ENCODE data around the gene SLX1A.

- no peak for TF ChIP-seq EZH2 (IDR thresholded peaks at IDR 0.05; ENCODE audit: borderline replicate concordance, insufficient read depth, low read depth, low read length, poor library complexity, severe bottlenecking)
- TF ChIP-seq CTCF (IDR thresholded peaks at IDR 0.05), result no peak
Measured at GRCh38 chr16:30186444-30186781, 7.3 kb upstream of the SLX1A start.
